Fibroblast of skin of scalp (primary cell): ENCODE results near the gene SMLR1.

Experiments
- DNase-seq: peaks from one replicate; pipeline ENCODE4 v3.0.0-alpha.2; 2013

Gene SMLR1

DNA sequence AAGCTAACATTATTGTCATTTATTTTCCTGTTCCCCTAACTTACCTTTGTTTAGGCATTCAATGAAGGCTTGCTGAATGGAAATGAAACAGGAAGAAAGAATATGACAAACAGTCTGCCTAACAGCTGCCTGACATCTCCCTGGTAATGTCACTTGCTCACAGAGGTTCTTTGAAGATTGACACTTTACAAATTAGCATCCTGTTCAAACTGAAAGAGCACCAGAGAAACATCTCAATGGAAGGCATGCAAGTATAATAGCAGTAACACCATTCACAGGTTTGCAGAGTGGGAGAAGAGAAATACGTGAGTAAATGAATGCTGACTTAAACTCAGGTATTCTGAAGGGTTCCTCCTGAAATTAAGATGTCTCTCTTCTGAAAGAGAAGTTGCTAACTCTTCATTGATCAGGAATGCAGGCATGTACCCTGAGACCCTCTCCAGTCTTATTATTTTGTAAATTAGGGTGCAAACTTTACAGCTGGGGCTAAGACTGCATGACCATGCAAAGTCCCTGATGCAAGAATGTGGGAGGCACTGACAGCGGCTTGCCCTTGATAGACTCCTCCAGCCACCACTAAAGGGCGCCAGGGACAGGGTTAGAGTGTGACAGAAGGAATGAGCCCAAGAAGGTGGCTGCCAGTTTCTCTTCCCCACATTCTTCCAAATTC, 1.3 kb upstream of the SMLR1 start:
- DNase-seq, result no peak

DNA sequence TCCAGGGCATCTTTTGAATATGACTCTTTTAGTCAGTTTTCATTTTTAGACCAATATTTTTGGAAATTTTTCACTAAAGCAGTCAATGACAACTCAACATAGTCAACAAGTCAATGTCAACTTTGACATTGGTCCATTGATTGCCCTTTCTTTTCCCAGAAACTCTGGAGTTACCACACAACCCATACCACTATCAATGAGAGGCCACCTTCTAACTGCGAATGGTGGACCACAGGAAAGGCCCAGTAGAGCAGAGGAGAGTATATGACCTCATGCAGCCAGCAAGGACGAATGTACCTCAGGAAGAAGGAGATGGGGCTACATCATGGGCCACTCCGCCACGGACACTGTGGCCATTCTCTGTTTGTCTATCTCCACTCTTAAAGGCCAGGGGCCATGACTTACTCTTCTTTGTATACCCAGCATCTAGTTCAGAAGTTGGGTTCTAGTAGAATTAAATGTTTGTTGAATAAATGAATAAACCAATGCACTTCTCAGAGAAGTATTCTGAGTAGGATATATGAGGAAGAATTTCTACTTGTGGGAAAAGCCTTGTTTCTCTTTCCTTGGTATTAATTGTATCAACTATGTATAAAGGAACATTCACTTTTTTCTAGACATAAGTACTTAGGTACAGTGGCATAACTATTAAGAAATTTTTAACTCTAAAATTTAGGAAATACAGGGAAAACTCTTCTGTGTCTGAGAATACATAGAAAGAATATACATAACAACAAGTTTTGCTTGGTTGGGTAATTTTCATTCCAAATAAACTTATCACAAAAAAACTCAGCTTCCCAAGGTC, 562 bp upstream of the SMLR1 start:
- no peak for DNase-seq

DNA sequence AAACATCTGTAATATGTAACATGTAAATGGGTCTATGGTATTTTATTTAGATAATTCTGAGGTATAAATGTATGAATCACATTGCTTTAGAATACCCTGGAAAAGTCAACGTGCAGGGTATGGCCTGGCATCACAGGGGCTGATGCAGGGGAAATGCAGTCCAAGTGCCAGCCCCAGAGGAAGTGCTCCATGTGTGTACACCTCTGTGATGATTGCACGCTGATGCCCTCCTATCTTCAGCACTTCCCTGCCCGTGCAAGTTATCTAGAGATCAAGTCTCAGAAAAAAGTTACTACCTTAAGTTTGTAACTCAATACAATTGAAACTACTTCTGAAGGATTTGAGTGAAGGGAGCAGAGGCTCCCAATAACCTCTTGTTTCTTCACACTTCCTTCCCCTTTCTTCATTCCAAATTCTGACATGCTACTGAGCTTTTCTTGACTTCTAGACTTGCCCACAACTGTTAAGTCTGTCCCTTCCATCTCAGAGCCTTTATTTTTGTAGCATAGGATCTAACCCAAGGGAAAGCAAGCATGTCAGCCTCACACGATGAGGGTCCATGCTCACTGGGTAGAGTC, 2.2 kb downstream of the SMLR1 start:
- no peak for DNase-seq

DNA sequence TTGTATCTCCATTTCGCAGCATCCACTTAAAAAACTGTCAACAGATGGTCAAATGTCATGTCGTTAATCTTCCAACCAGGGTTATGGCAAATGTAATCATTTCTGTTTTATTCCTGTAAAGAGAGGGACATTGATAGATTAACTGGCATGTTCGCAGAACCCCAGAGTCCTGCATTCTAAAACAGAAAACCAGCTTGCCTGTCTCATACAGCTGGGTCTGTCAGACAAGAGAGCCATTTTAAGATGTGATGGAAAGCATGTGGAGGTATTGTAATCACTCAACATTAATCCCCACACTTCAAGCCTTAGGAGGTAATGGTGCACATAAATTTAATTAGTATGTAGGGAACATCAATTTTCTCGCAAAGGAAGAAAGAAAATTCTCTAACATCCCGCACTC, 4.4 kb downstream of the SMLR1 start:
- no peak for DNase-seq

DNA sequence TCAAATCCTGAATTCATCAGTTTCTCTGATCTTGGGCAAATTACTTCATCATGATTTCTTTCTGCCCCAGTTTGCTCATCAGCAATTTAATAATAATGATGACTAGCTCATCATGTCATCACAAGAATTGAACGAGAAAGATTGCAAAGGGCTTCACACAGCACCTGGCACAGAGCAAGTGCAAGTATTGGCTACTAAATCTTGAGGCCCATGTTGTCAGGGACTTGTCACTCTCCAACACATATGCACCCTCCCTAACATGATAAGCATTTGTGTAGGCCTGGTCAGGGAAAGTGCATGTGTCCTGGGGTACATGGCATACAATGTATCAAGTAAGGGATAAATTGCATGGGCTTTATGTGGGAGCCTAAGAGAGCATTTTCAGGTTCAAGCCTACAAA, 6.4 kb downstream of the SMLR1 start:
- no peak for DNase-seq

DNA sequence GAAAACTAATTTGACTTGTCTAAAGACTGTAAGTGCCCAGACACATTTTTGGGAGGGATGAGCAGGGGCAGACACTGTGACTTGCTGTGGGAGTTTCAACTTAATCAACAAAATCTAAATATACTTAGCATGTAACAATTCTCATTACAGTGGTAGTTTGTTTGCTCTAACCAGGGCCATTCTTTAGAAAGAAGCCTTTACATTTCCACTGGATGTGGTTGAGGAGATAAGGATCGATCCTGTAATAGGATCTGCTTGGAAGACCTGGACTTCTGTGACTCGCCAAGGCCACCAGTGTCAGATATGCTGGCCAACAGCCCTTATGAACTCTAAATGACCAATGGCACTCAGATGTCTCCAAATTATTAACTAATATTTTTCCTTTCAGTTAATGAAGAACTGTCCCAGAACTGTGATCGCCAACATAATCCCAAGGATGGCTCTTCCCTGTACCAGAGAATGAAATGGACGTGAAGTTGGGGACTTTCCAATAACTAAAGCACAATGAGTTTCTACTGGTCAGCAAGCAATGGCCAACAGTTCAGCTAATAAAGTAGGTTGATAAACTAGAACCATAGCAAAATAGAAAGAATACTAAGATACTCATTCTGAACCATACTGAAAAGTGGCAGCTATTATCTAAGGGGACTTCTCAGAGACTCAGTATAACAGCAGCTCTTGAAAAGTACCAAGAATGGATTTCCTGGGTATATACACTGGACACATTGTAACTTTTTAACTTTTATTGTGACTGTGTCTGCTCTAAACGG, 7.5 kb downstream of the SMLR1 start:
- DNase-seq, result no peak

DNA sequence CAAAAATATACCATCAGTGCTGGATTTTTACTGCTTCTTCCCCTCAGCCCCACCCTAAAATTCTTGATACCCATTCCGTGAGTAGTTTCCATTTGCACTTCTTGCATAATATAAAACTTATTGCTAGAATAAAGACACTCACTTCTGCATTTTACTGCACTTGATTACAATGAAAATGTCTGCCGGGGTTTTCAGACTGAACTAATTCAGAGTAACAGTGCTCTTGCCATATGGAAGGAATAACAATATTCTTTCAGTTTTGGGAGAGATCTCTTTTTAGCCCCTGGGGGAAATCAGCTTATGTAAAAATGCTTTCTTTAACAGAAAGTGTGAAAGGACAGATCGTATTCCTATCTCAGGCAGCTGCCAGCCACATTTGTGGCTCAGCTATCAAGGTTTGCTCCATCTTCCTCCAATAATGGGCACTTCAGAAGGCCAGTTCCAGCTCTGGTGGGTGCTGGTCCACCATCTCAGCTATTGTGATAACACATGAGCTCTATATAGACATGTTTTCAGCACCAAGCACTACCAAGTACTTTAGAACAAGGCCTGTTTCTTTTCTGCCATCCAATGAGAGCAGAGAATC, 8.9 kb downstream of the SMLR1 start:
- no peak for DNase-seq

DNA sequence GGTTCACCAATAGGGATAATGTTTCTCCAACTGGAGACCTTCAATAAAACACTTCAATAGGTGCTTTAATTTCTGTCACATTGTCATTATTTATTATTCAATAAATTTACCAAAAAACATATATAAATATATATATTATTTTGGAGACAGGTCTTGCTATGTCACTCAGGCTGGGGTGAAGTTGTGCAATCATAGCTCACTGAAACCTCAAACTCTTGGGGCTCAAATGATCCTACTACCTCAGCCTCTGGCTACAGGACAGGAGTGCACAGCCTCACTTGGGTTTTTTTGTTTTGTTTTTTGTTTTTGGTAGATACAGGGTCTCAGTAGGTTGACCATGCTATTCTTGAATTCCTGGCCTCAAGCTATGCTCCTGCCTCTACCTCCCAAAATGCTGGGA, 9.9 kb downstream of the SMLR1 start:
- DNase-seq, result no peak

DNA sequence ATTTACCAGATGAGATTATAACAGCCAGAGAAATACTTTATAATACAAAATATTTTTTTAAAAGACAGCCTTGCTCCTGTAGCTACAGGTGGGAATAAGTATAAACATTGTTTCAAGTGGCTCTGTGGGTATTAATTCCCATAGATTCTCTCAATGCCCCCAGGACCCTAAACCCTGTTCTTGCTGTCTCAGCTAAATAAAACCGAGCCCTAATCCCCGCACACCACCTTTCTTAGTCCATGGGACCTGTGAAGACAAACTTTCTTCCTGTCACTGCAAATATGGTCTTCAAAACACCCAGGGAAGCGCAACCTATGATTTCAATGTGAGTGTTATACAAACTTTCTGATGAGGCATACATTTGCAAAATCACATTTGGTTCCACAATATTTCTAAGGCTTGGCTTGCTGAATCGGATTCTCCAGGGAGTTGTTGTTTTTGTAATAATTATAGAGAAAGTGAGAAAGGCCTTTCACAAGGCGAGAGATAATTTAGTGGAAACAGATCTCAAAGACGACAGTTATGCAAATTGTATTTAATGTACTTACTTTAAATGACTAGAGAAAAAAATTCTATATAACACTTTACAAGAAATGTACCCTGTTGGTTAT, 11.1 kb downstream of the SMLR1 start:
- DNase-seq, result no peak

DNA sequence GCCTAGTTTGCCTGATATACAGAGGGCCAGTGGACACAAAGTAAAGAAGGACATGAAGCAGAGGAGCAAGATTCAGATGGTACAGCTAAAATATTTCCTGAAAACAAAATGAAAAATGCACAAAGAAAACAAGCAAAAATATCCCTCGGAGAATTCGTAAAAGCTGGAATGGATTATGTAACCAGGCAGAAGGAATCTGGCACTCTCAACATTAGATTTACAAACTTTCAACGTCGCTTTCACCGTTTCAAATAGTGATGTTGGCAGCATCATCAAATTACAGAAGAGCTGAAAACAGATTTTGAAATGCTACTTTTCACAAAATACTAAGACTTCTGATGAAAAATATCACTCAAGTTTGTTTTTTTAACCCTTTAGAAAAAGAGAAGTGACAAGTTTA, 11.7 kb downstream of the SMLR1 start:
- DNase-seq, result peak; percentile 44

DNA sequence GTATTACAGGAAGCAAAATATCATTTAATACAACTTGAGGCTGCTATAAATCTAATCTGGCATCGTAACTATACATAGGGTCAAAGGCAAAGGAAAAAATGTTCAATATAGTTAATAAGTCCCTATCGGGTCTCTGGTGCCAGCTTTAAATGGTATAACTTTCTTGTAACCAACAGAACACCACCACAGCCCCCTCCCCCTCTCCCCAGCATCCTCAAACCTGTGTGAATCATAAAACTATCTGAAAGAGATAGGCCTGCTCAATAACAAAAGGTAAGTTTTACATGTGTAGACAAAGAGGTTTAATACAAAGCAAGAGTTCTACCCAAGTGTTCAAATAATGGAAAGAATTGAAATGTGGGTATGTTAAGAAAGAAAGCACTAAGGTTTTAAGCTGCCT, 12.2 kb downstream of the SMLR1 start:
- no peak for DNase-seq

DNA sequence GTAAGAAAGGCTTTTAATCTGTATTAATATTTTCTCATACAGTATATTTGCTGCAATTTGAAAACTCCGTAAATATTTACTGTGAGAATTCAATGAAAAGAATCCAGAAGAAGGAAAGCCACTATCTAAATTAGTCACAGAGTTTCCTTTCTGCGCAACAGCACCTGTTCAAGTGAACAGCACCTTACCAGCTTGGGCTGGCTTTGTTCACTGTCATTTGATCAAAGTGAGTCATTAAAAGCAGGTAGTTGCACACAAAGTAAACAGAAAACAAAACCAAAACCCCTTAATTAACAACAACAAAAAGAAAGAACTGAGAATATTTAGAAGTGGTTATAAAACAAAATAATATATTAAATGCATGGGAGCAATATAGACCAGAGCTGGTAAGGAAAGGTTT, 12.8 kb downstream of the SMLR1 start:
- no peak for DNase-seq

DNA sequence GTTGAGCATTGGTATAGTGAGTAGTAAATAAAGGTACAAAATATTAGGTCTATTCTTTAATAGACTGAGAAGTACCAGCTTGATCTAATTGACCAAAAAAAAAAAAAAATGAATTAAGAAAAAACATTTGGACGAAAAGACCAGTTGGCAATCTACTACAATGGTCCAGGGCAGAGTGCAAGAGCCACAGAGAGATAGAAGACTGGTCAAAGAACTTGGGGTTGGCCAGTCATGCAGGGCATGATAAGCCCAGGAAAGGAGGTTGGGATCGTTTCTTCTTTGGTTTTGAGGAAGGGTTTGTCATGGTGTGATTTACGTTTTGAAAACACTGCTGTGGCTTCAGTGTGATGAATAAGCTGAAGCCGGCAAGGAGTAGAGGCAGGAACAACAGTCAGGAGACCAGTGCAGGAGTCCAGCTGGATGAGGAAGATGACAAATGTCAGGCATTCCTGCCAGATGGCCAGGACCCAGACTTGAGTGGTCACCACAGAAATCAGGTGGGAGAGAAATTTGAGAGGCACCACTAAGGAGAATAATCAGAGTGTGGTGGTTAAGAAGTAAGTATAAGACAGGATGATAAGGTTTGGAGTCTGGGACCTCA, 14.0 kb downstream of the SMLR1 start:
- DNase-seq, result no peak

DNA sequence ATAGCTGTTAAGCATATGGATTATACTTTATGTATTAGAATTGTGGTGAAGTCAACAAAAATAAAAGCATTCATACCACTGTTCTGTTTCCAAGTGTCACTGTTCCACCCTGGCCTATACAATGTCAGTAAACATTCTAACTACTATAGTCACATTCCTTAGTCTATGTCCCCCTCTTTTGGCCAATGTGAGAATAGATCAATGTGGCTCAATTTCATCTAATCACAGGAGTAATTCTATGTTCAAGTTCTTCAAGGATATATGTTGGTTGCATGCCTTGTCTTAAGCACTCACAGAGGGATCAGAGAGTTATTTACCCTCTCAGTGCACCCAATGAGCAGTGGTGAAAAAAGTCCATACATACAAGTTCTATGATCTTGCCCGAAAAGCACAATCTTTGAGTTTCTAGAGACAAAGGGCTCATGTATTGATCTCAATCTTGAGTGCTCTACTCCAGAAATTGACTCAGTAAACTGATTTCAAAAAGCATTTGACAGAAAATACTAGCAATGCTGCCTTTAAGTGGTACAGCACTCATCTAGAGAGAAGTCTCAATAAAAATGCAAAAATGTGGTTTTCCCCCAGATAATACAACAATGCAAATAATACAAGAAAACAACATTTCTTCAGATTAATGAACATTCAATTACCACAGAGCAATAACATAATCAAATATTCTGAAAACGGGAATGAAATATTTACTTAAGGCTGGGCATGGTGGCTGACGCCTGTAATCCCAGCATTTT, 16.5 kb downstream of the SMLR1 start:
- DNase-seq, result peak; percentile 70

DNA sequence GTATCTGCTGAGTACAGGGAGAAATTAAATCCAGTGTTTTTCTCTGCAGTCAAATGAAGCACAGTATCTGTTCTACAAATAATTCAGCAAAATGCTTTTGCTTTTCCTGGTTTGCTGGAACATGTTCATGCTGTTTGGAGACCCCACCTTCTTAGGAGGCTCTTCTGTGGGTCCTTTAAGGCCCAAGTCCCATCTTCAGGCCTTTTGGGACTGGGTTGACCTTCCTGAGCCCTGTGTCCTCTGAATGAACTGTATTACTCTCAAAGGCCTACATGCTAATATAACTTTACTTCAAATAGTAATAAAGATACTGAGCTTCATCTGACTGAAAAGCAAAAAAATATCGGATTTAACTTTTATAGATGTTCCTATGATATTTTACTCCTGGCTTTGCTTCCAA, 19.3 kb downstream of the SMLR1 start:
- no peak for DNase-seq

DNA sequence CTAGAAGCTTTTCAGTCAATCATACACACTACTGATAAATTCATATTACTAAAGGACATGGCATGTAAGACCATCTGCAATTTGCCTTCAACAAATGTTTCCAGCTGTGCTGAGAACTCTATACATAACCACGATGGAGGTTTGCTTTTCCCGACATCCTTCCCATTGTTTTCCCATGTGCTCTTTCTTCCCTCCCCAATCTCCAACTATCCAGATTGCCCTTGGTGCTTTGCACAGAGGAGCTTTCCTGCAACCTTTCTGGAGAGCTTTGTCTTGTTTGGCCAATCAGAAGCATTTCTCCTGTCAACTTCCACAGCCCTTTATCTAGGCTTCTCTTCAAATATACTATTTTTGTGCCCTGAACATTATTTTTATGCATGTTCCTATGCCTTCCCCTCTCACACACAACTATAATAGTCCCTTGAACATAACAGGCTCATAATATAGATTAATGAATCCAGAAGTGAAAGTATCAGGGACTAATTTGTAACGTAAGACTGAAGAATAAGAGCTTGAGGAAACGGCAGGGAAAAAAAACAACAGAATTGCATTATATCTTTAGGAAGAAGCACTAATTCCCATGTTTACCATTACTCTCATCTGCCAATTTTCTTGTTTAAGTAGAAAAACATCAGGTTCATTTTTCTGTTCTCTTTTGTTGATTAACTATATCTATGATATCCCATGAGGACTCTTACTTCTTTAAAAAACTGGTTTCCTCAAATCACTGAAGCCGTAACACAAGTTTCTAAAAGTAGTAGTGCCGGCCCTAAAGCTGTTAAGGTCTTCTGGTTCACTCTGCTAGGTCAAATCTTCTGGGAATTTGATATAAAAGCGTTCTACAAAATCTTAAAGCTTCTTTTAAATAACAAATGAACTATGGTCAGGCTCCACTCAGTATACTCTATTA, 20.1 kb downstream of the SMLR1 start:
- DNase-seq, result peak; percentile 39

DNA sequence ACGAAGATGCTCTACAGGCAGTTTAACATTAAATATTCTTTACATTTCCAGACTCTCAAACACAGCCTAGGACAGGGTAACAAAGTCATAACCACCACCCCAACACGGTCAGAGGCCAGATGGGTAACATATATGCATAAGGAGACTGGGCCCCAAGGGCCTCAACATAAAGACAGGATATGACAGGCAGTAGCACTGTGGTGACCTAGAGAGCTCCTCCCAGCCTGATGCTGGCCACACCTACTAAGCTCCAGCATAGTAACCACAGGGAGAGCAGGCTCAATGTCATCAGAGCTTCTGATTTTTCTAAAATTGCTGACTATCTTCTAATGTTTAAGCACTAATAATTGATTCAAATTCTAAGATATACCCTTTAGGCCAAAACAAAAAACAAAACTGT, 21.7 kb downstream of the SMLR1 start:
- peak; percentile 10 for DNase-seq

DNA sequence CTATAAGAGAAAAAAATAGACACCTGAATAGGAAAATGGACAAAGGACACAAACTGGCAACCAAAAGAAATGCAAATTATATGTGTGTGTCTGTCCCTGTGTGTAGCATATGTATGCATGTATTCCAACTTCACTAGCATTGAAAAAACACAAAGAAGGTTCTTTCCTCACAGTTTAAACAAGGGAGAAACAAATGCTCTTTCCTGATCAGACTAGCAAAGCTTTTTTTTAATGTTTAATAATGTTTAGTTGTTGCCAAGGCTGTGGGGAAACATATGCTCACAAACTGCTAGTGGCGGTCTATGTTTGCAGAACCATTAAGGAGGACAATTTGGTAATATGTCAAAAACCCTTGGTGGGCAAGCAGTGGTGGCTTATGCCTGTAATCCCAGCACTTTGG, 22.4 kb downstream of the SMLR1 start:
- DNase-seq, result no peak

DNA sequence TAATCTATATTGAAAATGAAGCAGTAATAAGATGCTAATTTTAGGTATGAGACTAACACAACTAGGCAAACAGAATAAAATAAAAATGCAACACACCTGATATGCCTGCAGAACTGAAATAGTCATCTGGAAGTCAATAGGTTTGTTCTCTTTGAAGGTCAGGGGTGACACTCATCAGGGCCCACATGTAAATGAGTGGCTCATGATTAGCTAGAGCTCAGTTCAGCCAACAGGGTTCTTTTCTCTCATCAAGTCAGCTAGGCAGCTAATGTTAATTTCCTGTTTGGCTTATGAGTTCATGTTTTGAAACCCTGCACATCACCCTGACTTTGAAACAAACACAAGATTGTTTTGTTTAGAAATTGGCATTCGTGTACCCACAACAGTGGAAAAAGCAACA, 23.8 kb downstream of the SMLR1 start:
- no peak for DNase-seq
